Nephron progenitor cell (in vitro differentiated cells): ENCODE data around the gene CD7.

Experiments
- DNase-seq: peaks from one replicate; pipeline ENCODE4 v3.0.0; 2021
- H3K27ac Mint-ChIP-seq: 2 replicates; pipeline ENCODE4 v1.8.0; 2021; ENCODE audit warnings: mild to moderate bottlenecking, moderate library complexity, mixed read lengths
- H3K27me3 Mint-ChIP-seq: 2 replicates; pipeline ENCODE4 v1.8.0; 2021; ENCODE audit warnings: mild to moderate bottlenecking, low read depth, mixed read lengths; ENCODE audit not compliant: poor library complexity
- H3K36me3 Mint-ChIP-seq: 2 replicates; pipeline ENCODE4 v1.8.0; 2021; ENCODE audit warnings: low read depth, mixed read lengths
- H3K4me1 Mint-ChIP-seq: 2 replicates; pipeline ENCODE4 v1.8.0; 2021; ENCODE audit warnings: mixed read lengths
- H3K4me3 Mint-ChIP-seq: 2 replicates; pipeline ENCODE4 v1.8.0; 2021; ENCODE audit warnings: mild to moderate bottlenecking, moderate library complexity, mixed read lengths
- H3K9me3 Mint-ChIP-seq: 2 replicates; pipeline ENCODE4 v1.8.0; 2021; ENCODE audit warnings: mild to moderate bottlenecking, moderate library complexity, mixed read lengths
- TF ChIP-seq, protein P1 (sequence below): fragments of 200-600 bp; sonication (generic); IDR thresholded peaks from 2 replicates; pipeline ENCODE4 v1.5.0; 2021; ENCODE audit warnings: antibody characterized with exemption

Gene CD7

DNA sequence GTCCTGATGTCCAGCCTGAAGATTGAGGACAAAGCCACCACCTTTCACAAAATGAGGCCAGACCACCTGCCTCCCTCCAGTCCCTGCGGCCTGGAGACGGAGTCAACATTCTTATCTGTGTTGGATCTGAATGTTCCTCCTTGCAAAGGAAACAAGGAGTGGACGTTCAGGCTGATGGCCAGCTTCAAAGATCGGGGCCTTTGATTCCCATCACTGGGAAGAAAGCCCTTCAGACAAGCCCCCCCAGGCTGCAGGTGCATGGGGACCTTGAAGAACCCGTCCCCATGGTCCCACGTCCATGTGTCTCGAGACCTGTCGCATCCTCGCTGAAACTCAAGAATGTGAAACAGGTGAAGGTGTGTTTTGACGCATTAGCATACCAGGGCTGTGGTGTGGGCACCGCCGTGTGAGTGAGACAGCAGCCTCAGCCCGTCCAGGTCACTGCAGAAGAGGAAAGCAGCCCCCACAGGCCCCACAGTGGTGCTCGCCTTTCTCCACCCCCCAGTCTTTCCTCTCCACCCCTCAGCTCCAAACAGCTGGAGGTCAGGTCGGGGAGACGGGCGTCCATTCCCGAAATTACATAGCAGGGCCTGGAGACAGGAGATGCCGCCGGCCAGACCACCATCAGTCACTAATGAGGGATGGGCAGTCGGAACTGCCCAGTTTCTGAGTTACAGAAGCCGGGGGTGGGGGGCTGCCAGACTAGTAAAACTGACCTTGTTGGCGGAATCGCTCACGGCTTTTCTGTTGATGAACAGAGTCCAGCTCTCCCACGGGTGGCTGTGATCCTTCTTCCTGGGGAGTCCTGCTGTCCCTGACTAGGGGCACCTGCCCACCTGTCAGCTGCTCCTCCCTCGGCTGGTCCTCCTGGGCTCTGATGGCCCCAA lies 43.0 kb downstream of the CD7 start:
- H3K27ac Mint-ChIP-seq = peak overlapping the region; percentile 64

GRCh38 chr17:82273327-82274133 lies 43.9 kb downstream of the CD7 start, which contains the start of gene CSNK1D:
TSS of gene CSNK1D (minus strand) at chr17:82273700. CDS start at chr17:82273381, 319 bp downstream.
- H3K9me3 Mint-ChIP-seq = peaks cover 7% of the 10 kb centered on the region
- H3K36me3 Mint-ChIP-seq = peaks cover 61% of the 10 kb centered on the region
- no peaks in the 10 kb centered on the region for H3K27me3 Mint-ChIP-seq
- peaks cover 86% of the 10 kb centered on the region for H3K4me1 Mint-ChIP-seq
- TF ChIP-seq, protein P1, sequence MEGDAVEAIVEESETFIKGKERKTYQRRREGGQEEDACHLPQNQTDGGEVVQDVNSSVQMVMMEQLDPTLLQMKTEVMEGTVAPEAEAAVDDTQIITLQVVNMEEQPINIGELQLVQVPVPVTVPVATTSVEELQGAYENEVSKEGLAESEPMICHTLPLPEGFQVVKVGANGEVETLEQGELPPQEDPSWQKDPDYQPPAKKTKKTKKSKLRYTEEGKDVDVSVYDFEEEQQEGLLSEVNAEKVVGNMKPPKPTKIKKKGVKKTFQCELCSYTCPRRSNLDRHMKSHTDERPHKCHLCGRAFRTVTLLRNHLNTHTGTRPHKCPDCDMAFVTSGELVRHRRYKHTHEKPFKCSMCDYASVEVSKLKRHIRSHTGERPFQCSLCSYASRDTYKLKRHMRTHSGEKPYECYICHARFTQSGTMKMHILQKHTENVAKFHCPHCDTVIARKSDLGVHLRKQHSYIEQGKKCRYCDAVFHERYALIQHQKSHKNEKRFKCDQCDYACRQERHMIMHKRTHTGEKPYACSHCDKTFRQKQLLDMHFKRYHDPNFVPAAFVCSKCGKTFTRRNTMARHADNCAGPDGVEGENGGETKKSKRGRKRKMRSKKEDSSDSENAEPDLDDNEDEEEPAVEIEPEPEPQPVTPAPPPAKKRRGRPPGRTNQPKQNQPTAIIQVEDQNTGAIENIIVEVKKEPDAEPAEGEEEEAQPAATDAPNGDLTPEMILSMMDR = no peak
- H3K27ac Mint-ChIP-seq = peak within 1 kb of the TSS; percentile 100
- H3K4me3 Mint-ChIP-seq = peak within 1 kb of the TSS; percentile 95
- peak; percentile 97 for DNase-seq

More for the DNA sequence above, 43.0 kb downstream of the CD7 start:
- peak overlapping the region; percentile 95 for H3K4me3 Mint-ChIP-seq
- TF ChIP-seq, protein P1 = no peak
- DNase-seq = no peak
- H3K36me3 Mint-ChIP-seq = peaks cover 58% of the 10 kb centered on the region
- no peaks in the 10 kb centered on the region for H3K27me3 Mint-ChIP-seq
- H3K9me3 Mint-ChIP-seq = peaks cover 7% of the 10 kb centered on the region
- peaks cover 85% of the 10 kb centered on the region for H3K4me1 Mint-ChIP-seq

DNA sequence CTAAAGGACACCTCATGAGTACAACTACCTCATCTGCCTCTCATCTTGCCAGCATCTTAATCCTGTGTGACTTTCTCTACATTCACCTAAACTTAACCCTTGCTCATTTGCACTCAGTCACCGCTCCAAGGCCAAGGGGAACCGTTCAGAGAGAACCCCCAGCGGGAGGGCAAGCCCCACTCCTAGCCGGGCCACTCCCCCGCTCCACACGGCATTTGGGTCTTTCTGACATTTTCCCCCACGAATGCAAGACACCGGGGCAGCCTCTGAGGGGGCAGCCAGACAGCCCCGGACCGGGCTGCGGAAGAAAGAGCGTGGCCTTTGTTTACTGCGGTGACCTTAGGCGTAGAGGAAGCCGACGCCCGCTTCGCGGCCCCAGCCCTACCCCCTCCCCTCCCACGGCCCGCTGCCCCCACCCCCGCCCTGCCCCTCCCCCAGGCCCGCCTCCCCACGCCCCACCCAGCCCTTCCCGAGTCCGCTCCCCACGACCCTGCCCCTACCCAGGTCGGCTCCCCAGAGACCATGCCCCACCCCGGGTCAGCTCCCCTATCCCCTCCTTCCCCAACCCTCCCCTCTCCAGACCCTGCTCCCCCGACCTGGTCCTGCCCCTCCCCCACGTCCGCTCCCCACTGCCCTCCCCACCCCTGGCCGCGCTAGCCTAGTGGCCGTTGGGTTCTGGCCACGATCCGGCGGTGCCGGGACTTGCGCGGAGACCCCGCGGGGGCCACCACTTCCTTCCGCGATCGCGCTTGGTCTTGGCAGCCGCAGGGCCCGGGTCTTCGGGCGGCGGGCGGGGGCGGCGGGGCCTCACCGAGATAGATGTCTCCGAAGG lies 44.7 kb downstream of the CD7 start:
- Mint-ChIP-seq H3K27ac (peak overlapping the region; percentile 100), H3K36me3 (peaks cover 60% of the 10 kb centered on the region), H3K4me3 (peak overlapping the region; percentile 95), H3K4me1 (peaks cover 86% of the 10 kb centered on the region), H3K9me3 (peaks cover 7% of the 10 kb centered on the region), H3K27me3 (no peaks in the 10 kb centered on the region)
- TF ChIP-seq, protein P1 = no peak
- peak; percentile 67 for DNase-seq

- TF ChIP-seq, protein P1 = no peak
- H3K27me3 Mint-ChIP-seq = no peaks in the 10 kb centered on the region
- H3K4me3 Mint-ChIP-seq = peak overlapping the region; percentile 95
- no peak for DNase-seq
- H3K4me1 Mint-ChIP-seq = peaks cover 82% of the 10 kb centered on the region
- H3K27ac Mint-ChIP-seq = no peak overlapping the region
- peaks cover 62% of the 10 kb centered on the region for H3K36me3 Mint-ChIP-seq
- no peaks in the 10 kb centered on the region for H3K9me3 Mint-ChIP-seq
Observed at GRCh38 chr17:82271401-82271800, 46.0 kb downstream of the CD7 start.

GRCh38 chr17:82270651-82271050 lies 46.8 kb downstream of the CD7 start:
- H3K36me3 Mint-ChIP-seq = peaks cover 69% of the 10 kb centered on the region
- no peaks in the 10 kb centered on the region for H3K27me3 Mint-ChIP-seq
- peak overlapping the region; percentile 60 for H3K4me3 Mint-ChIP-seq
- TF ChIP-seq, protein P1 = no peak
- DNase-seq = no peak
- no peaks in the 10 kb centered on the region for H3K9me3 Mint-ChIP-seq
- H3K27ac Mint-ChIP-seq = peak overlapping the region; percentile 50
- peaks cover 74% of the 10 kb centered on the region for H3K4me1 Mint-ChIP-seq
